ENCODE data around the gene SRRM4.

DNA sequence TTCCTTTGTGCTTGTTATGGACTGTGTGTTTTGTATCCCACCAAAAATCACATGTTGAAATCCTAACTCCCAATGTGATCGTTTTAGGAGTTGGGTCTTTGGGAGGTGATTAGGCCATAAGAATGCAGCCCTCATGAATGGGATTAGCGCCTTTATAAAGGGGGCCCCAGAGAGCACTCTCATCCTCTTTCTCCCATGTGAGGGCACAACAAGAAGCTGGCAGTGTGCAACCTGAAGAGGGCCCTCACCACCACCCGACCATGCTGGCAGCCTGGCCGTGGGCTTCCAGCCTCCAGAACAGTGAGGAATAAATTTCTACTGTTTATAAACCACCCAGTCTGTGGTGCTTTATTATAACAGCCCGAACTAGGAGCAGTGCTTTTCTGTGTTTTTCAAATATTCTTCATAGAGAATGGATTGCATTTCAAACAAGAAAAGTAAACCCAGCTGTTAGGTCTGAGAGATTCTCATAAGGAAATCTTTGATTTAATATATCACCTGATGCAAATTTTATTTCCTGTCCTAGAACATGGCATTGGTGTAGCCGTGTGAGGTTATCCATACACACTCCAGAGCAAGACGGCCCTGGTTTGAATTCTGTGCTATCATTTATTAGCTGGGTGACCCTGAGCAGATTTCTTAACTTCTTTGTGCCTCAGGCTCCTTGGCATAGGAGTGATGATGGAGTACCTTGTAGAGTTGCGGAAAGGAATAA, 225.2 kb downstream of the SRRM4 start:
- TF ChIP-seq, protein P1, sequence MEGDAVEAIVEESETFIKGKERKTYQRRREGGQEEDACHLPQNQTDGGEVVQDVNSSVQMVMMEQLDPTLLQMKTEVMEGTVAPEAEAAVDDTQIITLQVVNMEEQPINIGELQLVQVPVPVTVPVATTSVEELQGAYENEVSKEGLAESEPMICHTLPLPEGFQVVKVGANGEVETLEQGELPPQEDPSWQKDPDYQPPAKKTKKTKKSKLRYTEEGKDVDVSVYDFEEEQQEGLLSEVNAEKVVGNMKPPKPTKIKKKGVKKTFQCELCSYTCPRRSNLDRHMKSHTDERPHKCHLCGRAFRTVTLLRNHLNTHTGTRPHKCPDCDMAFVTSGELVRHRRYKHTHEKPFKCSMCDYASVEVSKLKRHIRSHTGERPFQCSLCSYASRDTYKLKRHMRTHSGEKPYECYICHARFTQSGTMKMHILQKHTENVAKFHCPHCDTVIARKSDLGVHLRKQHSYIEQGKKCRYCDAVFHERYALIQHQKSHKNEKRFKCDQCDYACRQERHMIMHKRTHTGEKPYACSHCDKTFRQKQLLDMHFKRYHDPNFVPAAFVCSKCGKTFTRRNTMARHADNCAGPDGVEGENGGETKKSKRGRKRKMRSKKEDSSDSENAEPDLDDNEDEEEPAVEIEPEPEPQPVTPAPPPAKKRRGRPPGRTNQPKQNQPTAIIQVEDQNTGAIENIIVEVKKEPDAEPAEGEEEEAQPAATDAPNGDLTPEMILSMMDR (IDR thresholded peaks at IDR 0.05; ENCODE audit: low read depth, low read length): no peak
- TF ChIP-seq POLR2A (IDR thresholded peaks at IDR 0.05; ENCODE audit: extremely low read depth, insufficient read length): no peak

Data from NB4 (cell line).